Osteoblast (primary cell): ENCODE data around the gene PAX6. TPM values are rescaled to one million over a fixed set of nuclear protein-coding genes. Genes with fewer than 3 reads are reported as not detected.
A peak's percentile ranks its signal among the peaks of the same experiment; 100 is the strongest.

Experiments used
- DNase-seq: peaks from one replicate; pipeline ENCODE4 v3.0.0; 2011; ENCODE audit warnings: low spot score, mixed read lengths; ENCODE audit not compliant: insufficient read length; ENCODE audit errors: missing footprints
- H2AFZ ChIP-seq: 2 replicates; pipeline ENCODE4 v1.6.0; 2011; ENCODE audit warnings: mild to moderate bottlenecking, low read length
- H3K27ac ChIP-seq: 2 replicates; pipeline ENCODE4 v1.5.1; 2011; ENCODE audit warnings: mild to moderate bottlenecking, low read depth, low read length, moderate library complexity
- H3K27me3 ChIP-seq: 2 replicates; pipeline ENCODE4 v1.6.0; 2012; ENCODE audit warnings: mild to moderate bottlenecking, control low read depth, inconsistent platforms, low read length, moderate library complexity; ENCODE audit not compliant: insufficient read depth
- H3K36me3 ChIP-seq: 2 replicates; pipeline ENCODE4 v1.5.1; 2011; ENCODE audit warnings: mild to moderate bottlenecking, low read length, control low read depth, moderate library complexity; ENCODE audit not compliant: insufficient read depth
- H3K4me1 ChIP-seq: 2 replicates; pipeline ENCODE4 v1.5.1; 2011; ENCODE audit warnings: mild to moderate bottlenecking, low read length, control low read depth, moderate library complexity; ENCODE audit not compliant: insufficient read depth
- H3K4me2 ChIP-seq: 2 replicates; pipeline ENCODE4 v1.6.0; 2011; ENCODE audit warnings: mild to moderate bottlenecking, low read length; ENCODE audit not compliant: insufficient read depth
- H3K4me3 ChIP-seq: fragments of 200-600 bp; sonication (generic); 3 replicates; pipeline ENCODE4 v1.5.1; 2012; ENCODE audit warnings: mild to moderate bottlenecking, low read length, inconsistent platforms; ENCODE audit not compliant: insufficient read depth
- H3K79me2 ChIP-seq: 2 replicates; pipeline ENCODE4 v1.6.0; 2012; ENCODE audit warnings: mild to moderate bottlenecking, low read length, control low read depth, inconsistent platforms; ENCODE audit not compliant: insufficient read depth
- H3K9me3 ChIP-seq: 2 replicates; pipeline ENCODE4 v1.5.1; 2011; ENCODE audit warnings: low read depth, low read length, control low read depth
- H4K20me1 ChIP-seq: 2 replicates; pipeline ENCODE4 v1.6.0; 2012; ENCODE audit warnings: mild to moderate bottlenecking, low read length, control low read depth; ENCODE audit not compliant: insufficient read depth
- total RNA-seq: library from RNA; depleted of rRNA; stranded (reverse); fragments of >200 nt; gene quantifications from 2 replicates; pipeline ENCODE4 v1.2.3, GENCODE V29; 2012
- TF ChIP-seq, protein P1 (sequence below): IDR thresholded peaks from 2 replicates; pipeline ENCODE4 v1.5.1; 2011; ENCODE audit warnings: mild to moderate bottlenecking, low read depth, low read length, moderate library complexity; ENCODE audit errors: extremely low read depth

PAX6 gene
- total RNA-seq, 1 donor: 0.36 TPM

DNA sequence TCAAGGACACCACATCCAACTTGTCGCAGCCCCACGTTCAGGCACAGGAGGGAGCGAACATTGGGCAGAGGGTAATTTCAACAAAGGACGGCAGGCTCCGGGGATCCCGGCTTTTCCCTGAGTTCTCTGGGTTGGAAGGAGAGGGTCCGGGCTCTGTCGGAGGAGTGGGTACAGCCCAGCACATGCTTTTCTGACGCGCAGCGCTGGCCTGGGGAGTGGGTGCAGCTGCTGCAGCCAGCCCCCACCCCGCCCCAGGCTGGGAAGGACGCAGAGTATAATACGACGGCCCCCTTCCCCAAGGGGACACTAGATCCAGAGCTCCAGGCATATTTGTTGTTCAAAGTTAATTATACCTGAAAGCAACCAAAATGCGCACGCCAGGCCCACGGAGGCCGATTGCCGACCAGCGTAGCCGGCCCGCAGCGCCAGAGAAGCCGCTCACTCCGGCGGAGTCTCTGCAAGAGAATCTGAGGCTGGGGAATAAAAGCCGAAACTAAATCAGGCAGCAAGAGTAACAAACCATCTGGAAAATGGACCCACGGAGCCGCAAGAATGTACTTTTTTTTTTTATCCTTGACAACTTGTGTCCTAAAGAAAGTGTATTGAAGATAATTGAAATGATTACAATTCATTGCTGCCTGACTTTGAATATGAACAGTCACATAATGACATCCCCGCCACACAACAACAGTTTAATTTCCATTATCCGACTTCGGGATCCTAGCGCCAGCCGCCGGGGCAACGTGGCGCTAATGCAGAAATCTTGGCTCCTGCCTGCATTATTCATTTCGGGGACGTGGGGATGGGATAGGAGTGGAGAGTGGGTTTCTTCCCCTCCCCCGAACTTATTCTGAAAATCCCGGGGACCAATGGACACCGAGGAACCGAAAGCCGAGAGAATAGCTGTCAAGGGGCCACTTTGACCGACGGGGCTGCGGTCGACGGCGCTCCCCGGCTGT is 14.0 kb upstream of the PAX6 start:
- Histone ChIP-seq H3K79me2 (no peaks in the 10 kb centered on the region), H3K4me2 (no peak overlapping the region), H3K27ac (no peak overlapping the region), H3K4me1 (no peaks in the 10 kb centered on the region), H2AFZ (no peak overlapping the region), H4K20me1 (no peaks in the 10 kb centered on the region), H3K36me3 (no peaks in the 10 kb centered on the region), H3K9me3 (no peaks in the 10 kb centered on the region), H3K4me3 (no peak overlapping the region), H3K27me3 (peaks cover 99% of the 10 kb centered on the region)
- DNase-seq: peak; percentile 72
- TF ChIP-seq, protein P1, sequence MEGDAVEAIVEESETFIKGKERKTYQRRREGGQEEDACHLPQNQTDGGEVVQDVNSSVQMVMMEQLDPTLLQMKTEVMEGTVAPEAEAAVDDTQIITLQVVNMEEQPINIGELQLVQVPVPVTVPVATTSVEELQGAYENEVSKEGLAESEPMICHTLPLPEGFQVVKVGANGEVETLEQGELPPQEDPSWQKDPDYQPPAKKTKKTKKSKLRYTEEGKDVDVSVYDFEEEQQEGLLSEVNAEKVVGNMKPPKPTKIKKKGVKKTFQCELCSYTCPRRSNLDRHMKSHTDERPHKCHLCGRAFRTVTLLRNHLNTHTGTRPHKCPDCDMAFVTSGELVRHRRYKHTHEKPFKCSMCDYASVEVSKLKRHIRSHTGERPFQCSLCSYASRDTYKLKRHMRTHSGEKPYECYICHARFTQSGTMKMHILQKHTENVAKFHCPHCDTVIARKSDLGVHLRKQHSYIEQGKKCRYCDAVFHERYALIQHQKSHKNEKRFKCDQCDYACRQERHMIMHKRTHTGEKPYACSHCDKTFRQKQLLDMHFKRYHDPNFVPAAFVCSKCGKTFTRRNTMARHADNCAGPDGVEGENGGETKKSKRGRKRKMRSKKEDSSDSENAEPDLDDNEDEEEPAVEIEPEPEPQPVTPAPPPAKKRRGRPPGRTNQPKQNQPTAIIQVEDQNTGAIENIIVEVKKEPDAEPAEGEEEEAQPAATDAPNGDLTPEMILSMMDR: no peak

DNA sequence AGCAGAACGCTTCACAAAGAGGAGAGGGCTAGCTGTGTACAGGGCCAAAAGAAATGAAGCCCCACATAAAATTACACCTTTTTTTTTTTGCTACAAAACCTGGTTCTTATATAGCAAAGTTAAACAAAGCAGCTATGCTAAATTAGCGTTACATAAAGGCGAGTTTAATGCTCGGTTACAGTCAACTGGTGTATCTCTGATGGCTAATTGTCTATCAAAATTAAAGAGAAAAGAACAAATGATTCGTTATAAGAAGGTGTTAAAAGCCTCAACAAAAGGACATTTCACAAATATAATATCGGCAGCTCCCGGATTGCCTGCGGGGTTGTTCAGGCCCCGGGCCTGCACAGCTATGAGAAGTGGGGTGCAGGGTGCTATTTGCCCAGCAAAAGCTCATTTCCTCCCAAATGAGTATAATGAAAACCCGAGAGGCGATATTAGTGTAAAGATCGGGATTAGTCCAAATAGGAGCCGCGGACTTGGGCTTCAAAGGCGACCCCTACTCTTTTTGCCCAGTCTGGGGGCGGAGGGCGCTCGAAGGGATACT is 13.3 kb upstream of the PAX6 start:
- Histone ChIP-seq H3K27me3 (peaks cover 99% of the 10 kb centered on the region), H3K79me2 (no peaks in the 10 kb centered on the region), H3K4me1 (no peaks in the 10 kb centered on the region), H3K4me2 (no peak overlapping the region), H3K4me3 (no peak overlapping the region), H3K9me3 (no peaks in the 10 kb centered on the region), H4K20me1 (no peaks in the 10 kb centered on the region), H3K27ac (no peak overlapping the region), H2AFZ (no peak overlapping the region), H3K36me3 (no peaks in the 10 kb centered on the region)
- TF ChIP-seq, protein P1: no peak
- DNase-seq: peak; percentile 77

DNA sequence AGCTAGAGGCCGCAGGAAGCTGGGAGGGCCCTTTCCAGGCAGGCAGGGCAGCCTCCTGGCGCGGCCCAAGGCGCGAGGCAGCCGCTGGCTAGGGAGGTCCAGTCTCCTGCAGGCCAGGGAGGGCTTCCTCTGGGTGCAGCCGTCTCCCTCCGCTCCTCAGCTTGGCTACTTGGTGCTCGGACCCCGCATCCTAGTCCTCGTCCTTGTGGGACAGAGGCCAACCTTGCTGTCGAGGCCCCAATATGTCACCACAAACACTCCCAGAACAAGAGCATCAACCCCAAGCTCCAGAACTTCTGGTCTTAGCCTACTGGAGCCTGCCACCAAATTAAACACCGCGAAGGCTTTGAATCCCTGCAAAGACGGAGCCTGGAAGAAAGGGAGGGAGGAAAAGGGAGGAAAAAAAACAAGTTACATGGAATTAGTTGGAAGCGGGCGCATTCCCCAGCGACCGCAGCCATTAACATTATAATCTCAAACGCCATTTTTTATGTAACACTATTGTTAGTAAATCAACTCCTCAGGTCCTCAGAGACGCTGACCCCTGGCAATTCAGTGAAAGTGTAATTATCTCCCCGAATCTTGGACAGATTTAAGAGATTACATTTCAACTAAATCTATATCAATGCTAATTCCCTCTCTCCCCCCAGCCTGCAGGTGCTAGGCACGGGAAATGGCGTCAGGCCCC is 12.7 kb upstream of the PAX6 start:
- Histone ChIP-seq H3K9me3 (no peaks in the 10 kb centered on the region), H3K27ac (no peak overlapping the region), H3K4me3 (no peak overlapping the region), H3K4me1 (no peaks in the 10 kb centered on the region), H3K4me2 (no peak overlapping the region), H3K79me2 (no peaks in the 10 kb centered on the region), H2AFZ (no peak overlapping the region), H3K36me3 (no peaks in the 10 kb centered on the region), H4K20me1 (no peaks in the 10 kb centered on the region), H3K27me3 (peaks cover 99% of the 10 kb centered on the region)
- DNase-seq: peak; percentile 59
- TF ChIP-seq, protein P1: no peak
